ENCODE data around the gene CAGE1. TPM values are rescaled to one million over a fixed set of nuclear protein-coding genes. Genes with fewer than 3 reads are reported as not detected.

CAGE1 gene
- under 1 TPM in 4 of 10 donors, not detected in 6; 0.12 to 0.20 (median 0.13) TPM for polyA plus RNA-seq (ENCODE audit: insufficient read length in 10 of 10)
- long read RNA-seq, donor 1: 0 reads
- long read RNA-seq, donor 2, partial matches to known transcripts: 26 of 26 reads
- long read RNA-seq, donor 2, other reads (novel, unspliced or antisense): 0 of 26 reads
- long read RNA-seq, donor 3: 0 reads
- long read RNA-seq, donor 4: 0 reads
- long read RNA-seq, donor 5: 0 reads
- long read RNA-seq, donor 6: 0 reads
- long read RNA-seq, donor 7: 0 reads
- long read RNA-seq, donor 8: 0 reads
- long read RNA-seq, donor 9: 0 reads

- DNase-seq: peak; percentile 93 to 98 (median 96)
Measured at GRCh38 chr6:7389451-7390225, at the start of gene CAGE1, which contains the start of gene RIOK1. Gene CAGE1 (minus strand): TSS chr6:7389742. CDS start chr6:7387173, 2,569 bp downstream. Gene RIOK1 (plus strand): TSS chr6:7389808. CDS start chr6:7390003, 195 bp downstream.

GRCh38 chr6:7439228-7439627, 49.7 kb upstream of the CAGE1 start:
- no peak for DNase-seq

DNA sequence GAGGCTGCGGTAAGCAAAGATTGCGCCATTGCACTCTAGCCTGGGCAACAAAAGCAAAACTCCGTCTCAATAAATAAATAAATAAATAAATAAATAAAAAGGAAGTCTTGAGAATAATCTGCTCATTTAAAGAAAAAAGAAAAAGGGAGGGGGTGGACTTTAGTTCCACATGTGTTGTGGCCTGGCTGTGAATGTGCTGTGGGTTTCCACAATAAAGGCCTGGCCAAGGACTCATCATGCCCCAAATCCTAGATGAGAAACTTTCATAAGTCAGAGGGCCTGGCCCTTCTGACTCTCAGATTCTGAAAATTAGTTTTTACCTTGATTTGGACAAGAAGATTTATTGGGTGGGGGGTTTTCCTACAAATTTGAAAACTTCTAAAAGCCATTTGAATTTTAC, 48.5 kb upstream of the CAGE1 start:
- DNase-seq: no peak

- no peak for DNase-seq
Measured at GRCh38 chr6:7434672-7435071, 45.1 kb upstream of the CAGE1 start.

DNA sequence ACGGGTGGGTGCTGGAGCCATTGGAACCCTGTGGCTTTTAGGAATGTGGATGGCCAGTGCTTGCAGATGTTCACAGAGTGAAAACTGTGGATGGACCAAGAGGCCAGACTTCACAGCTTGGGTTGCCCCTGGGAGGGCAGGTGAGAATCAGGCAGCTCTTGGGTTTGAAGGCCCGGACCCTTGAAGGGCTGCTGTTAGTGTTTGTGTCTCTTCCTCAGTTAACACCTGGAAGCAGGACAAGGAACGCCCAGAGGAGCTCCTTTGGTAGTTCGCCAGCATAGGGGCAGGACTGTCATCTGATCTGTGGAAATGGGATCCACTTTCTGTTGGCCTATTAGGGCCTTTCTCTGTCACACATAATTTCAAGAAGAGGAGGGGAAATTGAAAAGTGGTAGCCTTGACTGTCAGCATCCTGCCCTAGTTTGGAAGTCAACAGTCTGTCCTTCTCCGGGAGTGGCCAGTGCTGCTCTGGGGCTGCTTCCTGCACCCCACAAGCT, 43.6 kb upstream of the CAGE1 start:
- DNase-seq: peak in 1 of 3 donors; percentile 13

GRCh38 chr6:7432391-7433120, 43.0 kb upstream of the CAGE1 start:
- DNase-seq: no peak

- DNase-seq: peak in 2 of 3 donors; percentile 16 to 32
Measured at GRCh38 chr6:7431674-7432390, 42.3 kb upstream of the CAGE1 start.

DNA sequence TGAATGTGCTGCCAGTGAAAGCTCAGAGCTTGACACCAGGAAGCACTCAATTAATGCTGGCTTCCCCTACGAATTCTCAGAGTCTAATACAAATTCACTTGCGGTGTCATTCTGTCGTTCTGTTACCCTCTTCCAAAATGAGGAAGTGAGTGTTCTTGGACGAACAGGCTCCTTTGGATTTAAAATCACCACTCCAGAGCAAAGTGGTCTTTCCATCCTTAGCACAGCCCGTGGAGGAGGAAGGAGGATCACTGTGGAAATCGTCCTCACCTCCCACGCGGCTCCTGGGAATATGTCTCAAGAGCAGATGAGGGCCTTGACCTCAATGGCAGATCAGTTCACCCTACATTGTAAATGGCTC, 41.8 kb upstream of the CAGE1 start:
- no peak for DNase-seq

GRCh38 chr6:7426447-7427169, 37.1 kb upstream of the CAGE1 start:
- no peak for DNase-seq

GRCh38 chr6:7425808-7426190, 36.3 kb upstream of the CAGE1 start:
- no peak for DNase-seq

DNA sequence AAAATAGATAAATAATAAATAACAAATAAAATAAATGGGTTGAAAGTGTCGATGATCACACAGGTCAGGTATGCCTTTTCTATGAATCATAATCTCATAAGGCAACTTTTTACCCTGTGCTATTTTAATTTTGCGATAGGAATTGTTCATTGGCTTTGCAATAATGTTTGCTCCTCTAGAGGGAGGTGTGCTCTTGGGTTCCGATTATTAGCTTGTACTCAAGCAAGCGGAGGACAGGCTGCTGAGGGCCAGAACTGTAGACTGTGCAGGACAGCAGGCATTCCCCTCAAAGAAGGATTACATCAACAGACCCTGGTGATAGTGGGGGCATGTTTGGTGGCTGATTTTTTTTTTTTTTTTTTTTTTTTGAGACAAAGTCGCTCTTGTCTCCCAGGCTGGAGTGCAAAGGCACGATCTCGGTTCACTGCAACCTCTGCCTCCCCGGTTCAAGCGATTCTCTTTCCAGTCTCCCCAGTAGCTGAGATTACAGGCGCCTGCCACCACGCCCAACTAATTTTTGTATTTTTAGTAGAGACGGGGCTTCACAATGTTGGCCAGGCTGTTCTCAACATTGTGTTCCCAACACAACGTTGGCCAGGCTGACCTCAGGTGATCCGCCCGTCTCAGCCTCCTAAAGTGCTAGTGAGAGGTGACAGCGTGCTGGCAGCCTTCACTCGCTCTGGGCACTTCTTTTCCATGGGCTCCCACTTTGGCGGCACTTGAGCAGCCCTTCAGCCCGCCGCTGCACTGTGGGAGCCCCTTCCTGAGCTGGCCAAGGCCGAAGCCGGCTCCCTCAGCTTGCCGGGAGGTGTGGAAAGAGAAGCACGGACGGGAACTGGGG, 35.6 kb upstream of the CAGE1 start:
- DNase-seq: peak in 1 of 3 donors; percentile 16

DNA sequence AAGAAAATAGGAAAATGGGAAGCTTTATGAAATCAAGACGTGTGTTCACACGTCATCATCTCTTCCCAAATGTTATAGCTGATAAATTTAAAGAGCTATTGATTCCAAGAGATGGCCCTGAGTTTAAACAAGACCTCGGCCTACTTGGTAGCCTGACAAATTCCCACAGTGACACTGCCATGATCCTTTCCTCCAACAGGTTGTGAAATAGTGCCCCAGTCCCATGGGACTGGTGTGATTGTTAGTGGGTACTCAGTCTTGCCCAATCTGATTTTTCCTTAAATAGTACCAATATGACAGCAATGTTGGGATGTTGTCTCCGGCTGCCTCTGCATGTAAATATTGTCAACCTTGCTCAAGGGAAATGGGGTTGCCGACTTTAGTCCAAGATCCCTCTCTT, 34.5 kb upstream of the CAGE1 start:
- DNase-seq: no peak

DNA sequence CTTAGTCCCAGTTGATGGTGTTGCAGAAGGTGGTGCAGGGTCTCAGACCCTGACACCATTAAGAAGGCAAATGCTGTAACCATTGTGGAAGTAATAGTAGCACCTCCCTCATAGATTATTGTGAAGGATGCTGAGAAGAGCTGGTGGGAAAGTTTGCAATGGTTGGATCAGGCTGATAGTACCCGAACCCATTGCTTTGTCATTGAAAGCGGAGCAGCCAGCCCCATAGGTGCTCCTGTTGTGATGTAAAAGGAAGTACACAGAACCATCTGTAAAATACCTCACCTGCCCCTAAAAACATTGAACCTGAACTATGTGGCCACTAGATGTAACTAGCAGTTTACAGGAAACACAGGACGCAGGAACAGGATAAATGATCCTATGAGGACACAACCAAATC, 31.5 kb upstream of the CAGE1 start:
- no peak for DNase-seq

GRCh38 chr6:7419065-7419464, 29.5 kb upstream of the CAGE1 start:
- no peak for DNase-seq

DNA sequence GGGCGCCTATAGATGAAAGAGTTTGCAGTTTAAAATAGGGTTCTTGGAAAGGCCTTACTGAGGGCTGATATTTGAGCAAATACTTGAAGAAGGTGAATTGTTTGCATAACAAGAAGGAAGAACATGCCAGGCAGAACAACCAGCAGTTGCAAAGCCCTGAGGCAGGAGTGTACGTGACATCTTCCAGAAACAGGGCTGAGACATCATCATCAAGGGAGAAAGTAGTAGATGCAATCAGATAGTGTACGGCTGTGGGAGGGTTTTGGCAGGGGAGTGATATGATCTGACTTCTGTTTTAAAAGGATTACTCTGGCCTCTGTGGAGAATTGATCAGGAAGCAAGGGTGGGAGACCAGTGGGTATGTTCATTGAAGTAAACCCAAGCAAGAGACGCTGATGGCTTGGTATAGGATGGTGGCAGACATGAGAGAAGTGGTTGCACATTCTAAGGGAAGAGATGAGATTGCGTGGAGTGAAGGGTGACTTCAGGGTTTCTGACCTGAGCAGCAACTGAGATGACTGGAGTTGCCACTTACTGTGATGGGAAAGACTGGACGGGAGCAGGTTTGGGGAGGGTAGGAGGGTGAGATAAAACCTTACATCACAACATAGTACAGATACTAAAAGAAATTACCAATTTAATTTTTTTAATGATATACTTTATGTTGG, 28.8 kb upstream of the CAGE1 start:
- DNase-seq: no peak

DNA sequence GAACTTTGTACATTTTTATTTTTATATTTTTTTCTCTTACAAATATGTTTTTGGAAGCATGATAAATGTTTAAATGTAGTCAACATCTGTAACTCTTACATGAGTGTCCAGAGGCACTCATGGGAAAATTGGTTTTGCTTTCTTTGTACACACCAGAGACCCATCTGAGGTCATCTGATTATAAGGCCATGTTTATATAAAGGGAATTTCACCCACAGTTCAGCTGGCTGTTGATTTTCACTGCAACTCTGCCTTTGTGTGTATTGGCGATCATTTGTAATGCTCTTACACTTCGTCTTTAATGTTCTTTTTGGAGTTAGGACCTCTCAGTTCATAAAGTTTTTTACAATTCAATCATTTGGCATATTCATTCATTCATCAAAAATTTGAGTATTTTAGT, 28.1 kb upstream of the CAGE1 start:
- DNase-seq: no peak

DNA sequence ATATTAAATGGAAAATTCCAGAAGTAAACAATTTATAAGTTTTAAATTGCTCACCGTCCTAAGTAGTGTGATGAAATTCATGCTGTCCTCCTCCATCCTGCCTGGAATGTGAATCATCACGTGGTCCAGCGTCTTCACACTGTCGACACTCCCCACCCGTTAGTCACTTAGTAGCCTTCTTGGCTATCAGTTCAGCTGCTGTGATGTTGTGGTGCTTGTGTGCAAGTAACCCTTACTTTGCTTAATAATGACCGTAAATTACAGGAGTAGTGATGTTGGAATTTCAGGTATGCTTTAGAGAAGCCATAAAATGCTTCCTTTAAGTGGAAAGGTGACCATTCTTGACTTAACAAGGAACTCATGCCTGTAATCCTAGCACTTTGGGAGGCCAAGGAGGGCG, 25.3 kb upstream of the CAGE1 start:
- DNase-seq: peak in 1 of 3 donors; percentile 18

DNA sequence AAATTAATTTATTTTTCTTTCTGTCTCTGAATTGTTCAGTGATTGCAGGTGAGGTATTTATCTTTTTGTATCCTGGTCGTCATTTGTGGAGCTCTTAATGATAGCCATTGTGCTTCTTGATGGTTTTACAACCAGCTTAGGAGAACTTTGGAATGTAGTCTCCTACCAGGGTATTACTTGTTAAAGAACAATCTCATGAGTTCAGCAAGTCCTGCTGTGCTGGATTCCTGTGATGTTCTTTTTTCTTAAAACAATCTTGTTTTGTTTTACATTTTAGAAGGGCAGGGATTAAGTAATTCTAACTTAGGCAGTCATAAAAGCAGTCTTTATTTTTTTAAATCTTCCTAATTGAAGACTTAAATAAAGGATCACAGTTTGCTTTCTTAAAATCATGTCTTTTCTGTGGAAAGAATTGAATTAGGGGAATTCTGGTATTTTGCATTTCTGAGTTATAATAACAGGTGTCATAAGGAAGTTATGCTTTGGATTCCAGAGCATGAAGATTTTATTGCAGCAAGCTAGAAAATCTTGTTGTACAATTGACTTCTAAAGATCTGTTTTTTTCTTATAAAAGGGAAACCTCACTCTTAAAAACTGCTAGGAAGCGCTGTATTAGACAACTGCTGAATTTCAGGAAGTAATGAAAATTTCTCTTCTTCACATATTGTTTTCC, 23.7 kb upstream of the CAGE1 start:
- DNase-seq: no peak

DNA sequence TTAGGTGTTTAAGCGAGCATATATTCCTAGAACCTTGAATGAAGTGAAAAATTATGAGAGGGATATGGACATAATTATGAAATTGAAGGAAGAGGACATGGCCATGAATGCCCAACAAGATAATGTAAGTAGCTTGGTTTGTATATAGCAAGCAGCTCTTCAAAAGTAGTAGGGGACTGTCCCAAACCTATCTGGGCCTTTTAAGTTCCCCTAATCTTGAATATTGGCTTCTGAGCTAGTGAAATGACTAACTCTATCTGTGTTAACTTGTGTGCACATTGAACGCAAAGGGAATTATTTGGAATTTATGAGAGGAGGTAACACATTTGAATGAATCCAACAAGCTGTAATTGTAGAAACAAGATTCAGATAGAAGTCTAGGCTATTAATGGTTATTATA, 21.8 kb upstream of the CAGE1 start:
- DNase-seq: no peak

All from muscle of back (tissue), 13 donors.